HepG2 (cell line): ENCODE measurements around the gene TRPT1. TPM values are rescaled to one million over a fixed set of nuclear protein-coding genes. Genes with fewer than 3 reads are reported as not detected.
A peak's percentile ranks its signal among the peaks of the same experiment; 100 is the strongest.

ENCODE experiments used
- BORCS8-MEF2B ChIP-seq: sonication (generic); formaldehyde crosslinking; IDR thresholded peaks from 2 replicates; pipeline ENCODE4 v1.8.0; 2022; ENCODE audit warnings: mild to moderate bottlenecking, missing genetic modification reagents
- E2F2 ChIP-seq: sonication (generic); formaldehyde crosslinking; IDR thresholded peaks from 2 replicates; pipeline ENCODE4 v1.4.0; 2020; ENCODE audit warnings: missing genetic modification reagents, borderline replicate concordance
- GABPB1 ChIP-seq: IDR thresholded peaks from 2 replicates; pipeline ENCODE4 v1.6.1; 2016; ENCODE audit warnings: mild to moderate bottlenecking, missing genetic modification reagents, moderate library complexity, missing compliant biosample characterization
- HOXA9 ChIP-seq: sonication (generic); formaldehyde crosslinking; IDR thresholded peaks from 2 replicates; pipeline ENCODE4 v1.8.1; 2022; ENCODE audit warnings: missing genetic modification reagents, mild to moderate bottlenecking, moderate library complexity, borderline replicate concordance
- ISL2 ChIP-seq: sonication (generic); formaldehyde crosslinking; IDR thresholded peaks from 2 replicates; pipeline ENCODE4 v1.5.0; 2020; ENCODE audit warnings: missing genetic modification reagents
- MAZ ChIP-seq, 2 experiments: sonication (generic) in 1 of 2; formaldehyde crosslinking in 1 of 2; IDR thresholded peaks; 2 replicates each; pipeline versions ENCODE4 v1.5.0 to v1.6.1; 2012 to 2020; ENCODE audit warnings: low read depth in 2 of 2, mild to moderate bottlenecking in 2 of 2, borderline replicate concordance in 1 of 2, improper control_type of control experiment in 1 of 2, low read length in 1 of 2, missing genetic modification reagents in 1 of 2, moderate library complexity in 1 of 2
- MTF1 ChIP-seq: sonication (generic); formaldehyde crosslinking; IDR thresholded peaks from 2 replicates; pipeline ENCODE4 v1.5.0; 2020; ENCODE audit warnings: missing genetic modification reagents
- NFIC ChIP-seq: IDR thresholded peaks from 2 replicates; pipeline ENCODE4 v1.6.1; 2012; ENCODE audit warnings: mild to moderate bottlenecking, low read length, inconsistent platforms
- PLSCR1 ChIP-seq: sonication (generic); formaldehyde crosslinking; IDR thresholded peaks from 2 replicates; pipeline ENCODE4 v1.5.0; 2020; ENCODE audit warnings: missing genetic modification reagents, mild to moderate bottlenecking, borderline replicate concordance
- SMARCC2 ChIP-seq: fragments of 450-650 bp; IDR thresholded peaks from 2 replicates; pipeline ENCODE4 v1.6.1; 2017; ENCODE audit warnings: antibody characterized with exemption, mild to moderate bottlenecking
- SOX5 ChIP-seq: IDR thresholded peaks from 2 replicates; pipeline ENCODE4 v1.6.1; 2016; ENCODE audit warnings: borderline replicate concordance
- SRSF9 ChIP-seq: fragments of 200-400 bp; formaldehyde crosslinking; IDR thresholded peaks from 2 replicates; pipeline ENCODE4 v1.6.1; 2018; ENCODE audit warnings: borderline replicate concordance, mild to moderate bottlenecking, low read depth, low read length; ENCODE audit not compliant: insufficient read depth, poor library complexity, severe bottlenecking
- TAF15 ChIP-seq: fragments of 200-400 bp; formaldehyde crosslinking; IDR thresholded peaks from one replicate; pipeline ENCODE4 v1.6.1; 2018; ENCODE audit warnings: mild to moderate bottlenecking, low read depth, low read length; ENCODE audit not compliant: poor library complexity, severe bottlenecking
- ZNF432 ChIP-seq: sonication (generic); formaldehyde crosslinking; IDR thresholded peaks from 2 replicates; pipeline ENCODE4 v1.5.0; 2020; ENCODE audit warnings: missing genetic modification reagents, mild to moderate bottlenecking, borderline replicate concordance
- ZSCAN12 ChIP-seq: sonication (generic); formaldehyde crosslinking; IDR thresholded peaks from 2 replicates; pipeline ENCODE4 v1.9.0; 2021; ENCODE audit warnings: mild to moderate bottlenecking, missing genetic modification reagents
- polyA plus RNA-seq, 8 experiments: library from polyadenylated mRNA; depleted of rRNA in 3 of 8; stranded (reverse) in 7 of 8; unstranded in 1 of 8; fragments of >200 nt; fragmentation: Illumina TruSeq in 4 of 8; extraction: Trizol in 4 of 8; gene quantifications; 2 replicates each; pipeline versions ENCODE4 v1.2.1 to v1.2.3, GENCODE V29; 2011 to 2016; ENCODE audit warnings: low read depth in 4 of 8, missing spikeins in 1 of 8, mixed read lengths in 1 of 8; ENCODE audit not compliant: insufficient read depth in 1 of 8
- total RNA-seq, 5 experiments: library from RNA; depleted of rRNA; stranded (reverse); fragments of >200 nt; fragmentation: Illumina TruSeq; extraction: Trizol; gene quantifications; 2 replicates each; pipeline ENCODE4 v1.2.3, GENCODE V29; 2016; ENCODE audit warnings: low read depth in 1 of 5
- TF ChIP-seq, protein P1 (sequence below): sonication (generic); formaldehyde crosslinking; IDR thresholded peaks from 2 replicates; pipeline ENCODE4 v1.4.0; 2020; ENCODE audit warnings: missing genetic modification reagents, mild to moderate bottlenecking, borderline replicate concordance
- TF ChIP-seq, protein P2 (sequence below): sonication (generic); formaldehyde crosslinking; IDR thresholded peaks from 2 replicates; pipeline ENCODE4 v1.5.0; 2020; ENCODE audit warnings: missing genetic modification reagents
- TF ChIP-seq, protein P3 (sequence below): sonication (generic); formaldehyde crosslinking; IDR thresholded peaks from 2 replicates; pipeline ENCODE4 v1.8.0; 2022; ENCODE audit warnings: missing genetic modification reagents, mild to moderate bottlenecking, borderline replicate concordance
- TF ChIP-seq, protein P4 (sequence below): IDR thresholded peaks from 2 replicates; pipeline ENCODE4 v1.6.1; 2016; ENCODE audit warnings: low read depth, control low read depth

Gene TRPT1
- total and polyA plus RNA-seq, 2 of the 13 experiments (the other 11 are each of a cell fraction or from before 2014, with no cell fraction given): 24.8 to 40.7 TPM

- TF ChIP-seq GABPB1 (CRISPR knock-in tag): peak; percentile 91
- 0 out of 2 replicates have a peak, but pooled peaks have one; percentile 69 for TF ChIP-seq ZNF432 (CRISPR knock-in tag)
- TF ChIP-seq TAF15: peak; percentile 31
- TF ChIP-seq BORCS8-MEF2B (CRISPR knock-in tag): peak; percentile 94
- TF ChIP-seq, protein P1, sequence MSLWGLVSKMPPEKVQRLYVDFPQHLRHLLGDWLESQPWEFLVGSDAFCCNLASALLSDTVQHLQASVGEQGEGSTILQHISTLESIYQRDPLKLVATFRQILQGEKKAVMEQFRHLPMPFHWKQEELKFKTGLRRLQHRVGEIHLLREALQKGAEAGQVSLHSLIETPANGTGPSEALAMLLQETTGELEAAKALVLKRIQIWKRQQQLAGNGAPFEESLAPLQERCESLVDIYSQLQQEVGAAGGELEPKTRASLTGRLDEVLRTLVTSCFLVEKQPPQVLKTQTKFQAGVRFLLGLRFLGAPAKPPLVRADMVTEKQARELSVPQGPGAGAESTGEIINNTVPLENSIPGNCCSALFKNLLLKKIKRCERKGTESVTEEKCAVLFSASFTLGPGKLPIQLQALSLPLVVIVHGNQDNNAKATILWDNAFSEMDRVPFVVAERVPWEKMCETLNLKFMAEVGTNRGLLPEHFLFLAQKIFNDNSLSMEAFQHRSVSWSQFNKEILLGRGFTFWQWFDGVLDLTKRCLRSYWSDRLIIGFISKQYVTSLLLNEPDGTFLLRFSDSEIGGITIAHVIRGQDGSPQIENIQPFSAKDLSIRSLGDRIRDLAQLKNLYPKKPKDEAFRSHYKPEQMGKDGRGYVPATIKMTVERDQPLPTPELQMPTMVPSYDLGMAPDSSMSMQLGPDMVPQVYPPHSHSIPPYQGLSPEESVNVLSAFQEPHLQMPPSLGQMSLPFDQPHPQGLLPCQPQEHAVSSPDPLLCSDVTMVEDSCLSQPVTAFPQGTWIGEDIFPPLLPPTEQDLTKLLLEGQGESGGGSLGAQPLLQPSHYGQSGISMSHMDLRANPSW (CRISPR knock-in tag): peak; percentile 71; the same call in 1 of the 2 replicates
- TF ChIP-seq E2F2 (CRISPR knock-in tag): no peak; the same call in 1 of the 2 replicates
- no peak for TF ChIP-seq NFIC
- TF ChIP-seq PLSCR1: 0 out of 2 replicates have a peak, but pooled peaks have one; percentile 44
- TF ChIP-seq SRSF9: no peak
- TF ChIP-seq, protein P2, sequence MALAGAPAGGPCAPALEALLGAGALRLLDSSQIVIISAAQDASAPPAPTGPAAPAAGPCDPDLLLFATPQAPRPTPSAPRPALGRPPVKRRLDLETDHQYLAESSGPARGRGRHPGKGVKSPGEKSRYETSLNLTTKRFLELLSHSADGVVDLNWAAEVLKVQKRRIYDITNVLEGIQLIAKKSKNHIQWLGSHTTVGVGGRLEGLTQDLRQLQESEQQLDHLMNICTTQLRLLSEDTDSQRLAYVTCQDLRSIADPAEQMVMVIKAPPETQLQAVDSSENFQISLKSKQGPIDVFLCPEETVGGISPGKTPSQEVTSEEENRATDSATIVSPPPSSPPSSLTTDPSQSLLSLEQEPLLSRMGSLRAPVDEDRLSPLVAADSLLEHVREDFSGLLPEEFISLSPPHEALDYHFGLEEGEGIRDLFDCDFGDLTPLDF (CRISPR knock-in tag): 0 out of 2 replicates have a peak, but pooled peaks have one; percentile 13
- no peak for TF ChIP-seq SMARCC2
- no peak for TF ChIP-seq SOX5 (CRISPR knock-in tag)
- no peak; the same call in 1 of the 2 replicates for TF ChIP-seq HOXA9
- TF ChIP-seq, protein P3, sequence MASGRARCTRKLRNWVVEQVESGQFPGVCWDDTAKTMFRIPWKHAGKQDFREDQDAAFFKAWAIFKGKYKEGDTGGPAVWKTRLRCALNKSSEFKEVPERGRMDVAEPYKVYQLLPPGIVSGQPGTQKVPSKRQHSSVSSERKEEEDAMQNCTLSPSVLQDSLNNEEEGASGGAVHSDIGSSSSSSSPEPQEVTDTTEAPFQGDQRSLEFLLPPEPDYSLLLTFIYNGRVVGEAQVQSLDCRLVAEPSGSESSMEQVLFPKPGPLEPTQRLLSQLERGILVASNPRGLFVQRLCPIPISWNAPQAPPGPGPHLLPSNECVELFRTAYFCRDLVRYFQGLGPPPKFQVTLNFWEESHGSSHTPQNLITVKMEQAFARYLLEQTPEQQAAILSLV (CRISPR knock-in tag): peak; percentile 87
- TF ChIP-seq ISL2: no peak
- TF ChIP-seq ZSCAN12 (CRISPR knock-in tag): no peak
- TF ChIP-seq MAZ (IDR thresholded peaks at IDR 0.05; ENCODE audit: borderline replicate concordance, low read depth, low read length): no peak
- peak; percentile 84 for TF ChIP-seq MAZ (CRISPR knock-in tag; IDR thresholded peaks at IDR 0.05; ENCODE audit: low read depth)
- TF ChIP-seq, protein P4, sequence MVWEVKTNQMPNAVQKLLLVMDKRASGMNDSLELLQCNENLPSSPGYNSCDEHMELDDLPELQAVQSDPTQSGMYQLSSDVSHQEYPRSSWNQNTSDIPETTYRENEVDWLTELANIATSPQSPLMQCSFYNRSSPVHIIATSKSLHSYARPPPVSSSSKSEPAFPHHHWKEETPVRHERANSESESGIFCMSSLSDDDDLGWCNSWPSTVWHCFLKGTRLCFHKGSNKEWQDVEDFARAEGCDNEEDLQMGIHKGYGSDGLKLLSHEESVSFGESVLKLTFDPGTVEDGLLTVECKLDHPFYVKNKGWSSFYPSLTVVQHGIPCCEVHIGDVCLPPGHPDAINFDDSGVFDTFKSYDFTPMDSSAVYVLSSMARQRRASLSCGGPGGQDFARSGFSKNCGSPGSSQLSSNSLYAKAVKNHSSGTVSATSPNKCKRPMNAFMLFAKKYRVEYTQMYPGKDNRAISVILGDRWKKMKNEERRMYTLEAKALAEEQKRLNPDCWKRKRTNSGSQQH (CRISPR knock-in tag): peak; percentile 94
- TF ChIP-seq MTF1 (CRISPR knock-in tag): peak; percentile 86; the same call in 1 of the 2 replicates
These were observed 40.8 kb downstream of the TRPT1 start (continued) for GRCh38 chr11:64185175-64185692.
